Adrenal gland (tissue), 5 donors: ENCODE measurements around the gene HEATR5A.

ENCODE experiments used
- POLR2A ChIP-seq, 2 donors: fragments of 450-650 bp; IDR thresholded peaks; one replicate each; pipeline ENCODE4 v1.6.1; 2017; ENCODE audit warnings: antibody characterized with exemption in 2 of 2, mild to moderate bottlenecking in 2 of 2, moderate library complexity in 1 of 2
- TF ChIP-seq, protein P1 (sequence below), 6 experiments: fragments of 450-650 bp in 4 of 6; fragments of 200-600 bp in 2 of 6; sonication (generic) in 1 of 6; IDR thresholded peaks; 1 replicate in 5 of 6; 2 replicates in 1 of 6; pipeline versions ENCODE4 v1.5.1 to v1.8.0; 2016 to 2021; ENCODE audit warnings: antibody characterized with exemption in 6 of 6, mild to moderate bottlenecking in 2 of 6, moderate library complexity in 1 of 6
- donor health status: DM: no; HTN: no; CAD: no.

DNA sequence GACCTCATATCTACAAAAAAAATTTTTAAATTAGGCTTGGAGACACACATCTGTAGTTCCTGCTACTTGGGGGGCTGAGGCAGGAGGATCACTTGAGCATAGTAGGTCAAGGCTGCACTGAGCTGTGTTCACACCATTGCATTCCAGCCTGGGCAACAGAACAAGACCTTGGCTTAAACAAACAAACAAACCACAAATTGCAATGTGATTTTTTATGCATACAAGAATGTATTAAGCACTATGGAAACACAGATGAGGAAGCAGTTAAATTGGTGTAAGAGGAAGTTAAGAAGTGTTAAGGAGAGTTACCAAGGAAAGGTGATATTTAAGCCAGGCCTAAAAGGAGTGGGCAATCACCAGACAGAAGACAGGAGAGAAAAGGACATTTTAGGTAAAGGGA lies 129.1 kb downstream of the HEATR5A start:
- no peak for TF ChIP-seq POLR2A (IDR thresholded peaks at IDR 0.05)
- TF ChIP-seq, protein P1, sequence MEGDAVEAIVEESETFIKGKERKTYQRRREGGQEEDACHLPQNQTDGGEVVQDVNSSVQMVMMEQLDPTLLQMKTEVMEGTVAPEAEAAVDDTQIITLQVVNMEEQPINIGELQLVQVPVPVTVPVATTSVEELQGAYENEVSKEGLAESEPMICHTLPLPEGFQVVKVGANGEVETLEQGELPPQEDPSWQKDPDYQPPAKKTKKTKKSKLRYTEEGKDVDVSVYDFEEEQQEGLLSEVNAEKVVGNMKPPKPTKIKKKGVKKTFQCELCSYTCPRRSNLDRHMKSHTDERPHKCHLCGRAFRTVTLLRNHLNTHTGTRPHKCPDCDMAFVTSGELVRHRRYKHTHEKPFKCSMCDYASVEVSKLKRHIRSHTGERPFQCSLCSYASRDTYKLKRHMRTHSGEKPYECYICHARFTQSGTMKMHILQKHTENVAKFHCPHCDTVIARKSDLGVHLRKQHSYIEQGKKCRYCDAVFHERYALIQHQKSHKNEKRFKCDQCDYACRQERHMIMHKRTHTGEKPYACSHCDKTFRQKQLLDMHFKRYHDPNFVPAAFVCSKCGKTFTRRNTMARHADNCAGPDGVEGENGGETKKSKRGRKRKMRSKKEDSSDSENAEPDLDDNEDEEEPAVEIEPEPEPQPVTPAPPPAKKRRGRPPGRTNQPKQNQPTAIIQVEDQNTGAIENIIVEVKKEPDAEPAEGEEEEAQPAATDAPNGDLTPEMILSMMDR (IDR thresholded peaks at IDR 0.05): no peak
